Activated gamma-delta T cell treated with anti-CD3 and anti-CD28 coated beads, Interleukin-2, amount 50 U/mL, for 16 hours (primary cell): ENCODE results near the gene CD226.

Experiments
- DNase-seq: peaks from one replicate; pipeline ENCODE4 v3.0.0-alpha.2; 2020; ENCODE audit warnings: low read depth

CD226 gene

DNA sequence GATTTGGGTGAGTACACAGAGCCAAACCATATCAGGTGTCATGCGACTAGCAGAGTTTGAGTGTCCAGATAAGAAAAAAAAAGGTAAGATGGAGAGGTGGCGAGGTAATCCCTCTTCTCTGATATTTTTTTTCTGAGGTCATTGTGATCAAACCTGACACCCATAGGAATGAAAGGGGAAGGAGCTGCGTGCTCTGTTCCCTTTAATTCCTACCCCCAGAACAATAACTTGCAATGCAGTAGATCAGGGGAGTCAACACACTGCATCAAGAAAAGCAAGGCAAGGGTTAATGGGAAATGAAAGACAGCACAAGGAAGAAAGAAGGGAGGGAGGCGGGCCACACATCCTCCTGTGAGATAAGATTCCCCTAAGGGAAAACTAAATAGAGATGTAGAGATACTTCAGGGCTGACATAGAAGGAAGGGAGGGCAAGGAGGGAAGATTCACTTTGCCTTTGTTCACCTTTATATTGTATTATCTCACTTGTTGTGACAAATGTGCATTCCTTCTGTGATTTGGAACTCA is 132.8 kb downstream of the CD226 start:
- no peak for DNase-seq

DNA sequence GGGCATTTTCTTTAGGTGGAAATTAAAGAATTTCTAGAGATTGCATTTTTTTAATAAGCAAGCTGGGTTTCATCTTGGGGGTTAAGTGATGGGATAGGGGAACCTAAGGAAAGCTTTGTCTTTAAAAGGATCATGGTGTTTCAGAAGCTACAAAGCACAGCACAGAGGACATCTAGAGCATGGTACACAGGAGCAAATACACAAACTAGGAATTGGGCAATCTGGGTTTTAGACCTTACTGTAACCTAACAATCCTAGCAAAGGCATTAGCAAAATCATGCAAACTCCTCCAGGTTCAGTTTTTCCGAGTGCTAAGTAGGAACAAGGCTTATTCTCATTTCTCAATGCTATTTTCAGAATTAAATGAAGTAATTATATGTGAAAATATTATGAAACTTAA is 134.1 kb downstream of the CD226 start:
- no peak for DNase-seq

DNA sequence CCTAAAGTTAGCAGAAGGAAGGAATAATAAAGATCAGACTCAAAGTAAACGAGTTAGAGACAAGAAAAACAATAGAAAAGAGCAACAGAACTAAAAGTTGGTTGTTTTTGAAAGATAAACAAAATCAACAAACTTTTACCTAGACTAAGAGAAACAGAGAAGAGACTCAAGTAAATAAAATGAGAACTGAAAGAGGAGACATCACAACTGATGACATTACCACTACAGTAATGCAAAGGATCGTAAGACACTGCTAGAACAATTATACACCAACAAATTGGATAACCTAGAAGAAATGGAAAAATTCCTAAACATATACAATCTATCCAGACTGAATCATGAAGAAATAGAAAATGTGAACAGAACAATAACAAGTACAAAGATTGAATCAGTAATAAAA is 139.3 kb downstream of the CD226 start:
- no peak for DNase-seq

DNA sequence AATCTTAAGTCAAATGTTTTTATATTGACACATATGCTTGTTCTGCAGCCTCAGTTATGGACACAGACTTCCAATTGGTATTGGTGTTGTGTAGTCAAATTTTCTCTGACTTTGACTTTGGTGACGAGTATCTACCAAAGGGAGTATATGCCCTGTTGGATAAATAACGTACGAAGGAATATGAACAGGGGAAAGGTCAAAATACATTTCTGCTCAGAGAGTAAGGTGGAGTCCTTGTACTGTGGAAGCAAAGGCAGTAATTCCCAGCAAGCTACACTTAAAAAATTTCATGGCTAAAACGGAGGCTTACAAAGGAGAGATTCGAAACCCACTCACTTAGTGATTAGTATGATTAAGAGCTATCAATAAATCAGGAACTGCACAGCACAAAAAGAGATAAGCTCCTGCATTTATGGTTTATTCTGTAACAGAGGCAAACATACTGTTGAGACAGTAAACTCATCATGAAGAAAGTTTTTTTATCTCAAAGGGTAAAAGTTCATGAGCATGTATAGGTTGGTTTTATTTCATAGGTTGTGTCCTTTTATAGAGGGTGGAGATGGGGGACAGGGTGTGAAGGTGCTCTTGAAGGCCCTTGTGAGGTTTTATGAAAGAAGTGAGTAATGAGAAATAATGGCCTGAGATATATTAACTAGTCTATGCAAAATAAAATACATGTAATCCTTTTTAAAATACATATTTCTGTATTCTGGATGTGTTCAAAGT is 142.7 kb downstream of the CD226 start:
- no peak for DNase-seq
